ENCODE data around the gene AK9. TPM values are rescaled to one million over a fixed set of nuclear protein-coding genes. Genes with fewer than 3 reads are reported as not detected.
A peak's percentile ranks its signal among the peaks of the same experiment; 100 is the strongest.

The AK9 gene
- total RNA-seq, 1 donor from 2014 or later: 5.4 TPM

GRCh38 chr6:109490713-109491112 is 200.3 kb downstream of the AK9 start:
- Histone ChIP-seq H3K27me3 (ENCODE audit: control insufficient read depth, insufficient read depth, low read length) (no peaks in the 10 kb centered on the region), H3K4me3 (ENCODE audit: low read depth, low read length) (no peak overlapping the region), H3K36me3 (ENCODE audit: control insufficient read depth, insufficient read depth, low read length) (no peaks in the 10 kb centered on the region)
- no peak for TF ChIP-seq CTCF (IDR thresholded peaks at IDR 0.05; ENCODE audit: insufficient read depth, low read length, poor library complexity, severe bottlenecking)
- no peak for DNase-seq (ENCODE audit: low read depth)

- no peak for TF ChIP-seq CTCF (IDR thresholded peaks at IDR 0.05; ENCODE audit: insufficient read depth, low read length, poor library complexity, severe bottlenecking)
- Histone ChIP-seq H3K36me3 (ENCODE audit: control insufficient read depth, insufficient read depth, low read length) (no peaks in the 10 kb centered on the region), H3K4me3 (ENCODE audit: low read depth, low read length) (no peak overlapping the region), H3K27me3 (ENCODE audit: control insufficient read depth, insufficient read depth, low read length) (no peaks in the 10 kb centered on the region)
- no peak for DNase-seq (ENCODE audit: low read depth)
Measured at GRCh38 chr6:109488001-109488400, 203.0 kb downstream of the AK9 start.

- no peak for TF ChIP-seq CTCF (IDR thresholded peaks at IDR 0.05; ENCODE audit: insufficient read depth, low read length, poor library complexity, severe bottlenecking)
- DNase-seq (ENCODE audit: low read depth): no peak
Measured at GRCh38 chr6:109486068-109486467, 204.9 kb downstream of the AK9 start.

GRCh38 chr6:109485266-109485935 is 205.6 kb downstream of the AK9 start:
- H3K4me3 ChIP-seq (ENCODE audit: low read depth, low read length): no peak overlapping the region
- DNase-seq (ENCODE audit: low read depth): no peak
- no peak for TF ChIP-seq CTCF (IDR thresholded peaks at IDR 0.05; ENCODE audit: insufficient read depth, low read length, poor library complexity, severe bottlenecking)

More at GRCh38 chr6:109486068-109486467, 204.9 kb downstream of the AK9 start:
- Histone ChIP-seq H3K36me3 (ENCODE audit: control insufficient read depth, insufficient read depth, low read length) (no peaks in the 10 kb centered on the region), H3K27me3 (ENCODE audit: control insufficient read depth, insufficient read depth, low read length) (no peaks in the 10 kb centered on the region), H3K4me3 (ENCODE audit: low read depth, low read length) (no peak overlapping the region)

DNA sequence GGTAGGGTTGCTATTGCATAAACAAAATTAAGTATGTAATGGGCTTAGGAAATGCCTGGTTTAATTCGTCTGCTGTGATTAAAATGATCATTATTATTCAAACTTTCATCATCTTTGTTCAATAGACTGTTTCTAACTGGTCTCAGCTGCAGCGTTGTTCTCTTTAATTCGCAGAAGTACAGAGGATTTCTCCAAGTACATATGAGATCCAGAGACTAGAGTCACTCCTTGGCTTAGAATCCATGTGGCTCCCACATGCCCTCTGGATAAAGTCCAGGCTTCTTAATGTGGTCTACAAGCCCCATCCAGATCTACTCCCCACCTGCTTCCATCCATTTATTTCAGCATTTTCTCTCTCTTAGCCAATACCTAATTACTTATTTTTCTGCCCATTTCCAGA is 206.9 kb downstream of the AK9 start:
- Histone ChIP-seq H3K27me3 (ENCODE audit: control insufficient read depth, insufficient read depth, low read length) (no peaks in the 10 kb centered on the region), H3K4me3 (ENCODE audit: low read depth, low read length) (no peak overlapping the region), H3K36me3 (ENCODE audit: control insufficient read depth, insufficient read depth, low read length) (peaks cover 1% of the 10 kb centered on the region)
- TF ChIP-seq CTCF (IDR thresholded peaks at IDR 0.05; ENCODE audit: insufficient read depth, low read length, poor library complexity, severe bottlenecking): no peak
- no peak for DNase-seq (ENCODE audit: low read depth)

More at GRCh38 chr6:109485266-109485935, 205.6 kb downstream of the AK9 start:
- no peaks in the 10 kb centered on the region for H3K27me3 ChIP-seq (ENCODE audit: control insufficient read depth, insufficient read depth, low read length)
- no peaks in the 10 kb centered on the region for H3K36me3 ChIP-seq (ENCODE audit: control insufficient read depth, insufficient read depth, low read length)

DNA sequence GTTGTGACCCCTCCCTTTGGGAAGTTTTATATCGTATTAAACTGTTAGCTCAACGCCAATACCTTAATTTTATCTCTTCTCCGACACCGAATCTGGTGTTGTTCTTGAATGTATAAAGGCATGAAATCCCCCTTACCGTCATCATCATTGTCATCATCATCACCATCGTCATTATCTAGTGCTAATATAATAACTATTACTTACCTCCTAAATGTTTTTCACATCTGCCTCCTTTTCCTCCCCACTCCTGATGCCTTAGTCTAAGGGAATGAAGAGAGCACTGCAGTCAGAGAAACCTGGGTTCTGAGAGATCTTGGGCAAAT is 207.3 kb downstream of the AK9 start:
- DNase-seq (ENCODE audit: low read depth): no peak
- TF ChIP-seq CTCF (IDR thresholded peaks at IDR 0.05; ENCODE audit: insufficient read depth, low read length, poor library complexity, severe bottlenecking): no peak
- Histone ChIP-seq H3K4me3 (ENCODE audit: low read depth, low read length) (peak overlapping the region; percentile 54), H3K27me3 (ENCODE audit: control insufficient read depth, insufficient read depth, low read length) (no peaks in the 10 kb centered on the region), H3K36me3 (ENCODE audit: control insufficient read depth, insufficient read depth, low read length) (peaks cover 1% of the 10 kb centered on the region)
